OCI-LY7 (cell line): Measurements from ENCODE around the gene TANGO2.

Experiments used
- CTCF ChIP-seq: fragments of 200-600 bp; sonication (generic); conservative IDR thresholded peaks from 2 replicates; pipeline ENCODE4 v1.5.1; 2014; ENCODE audit warnings: mild to moderate bottlenecking, antibody characterized with exemption, low read length, moderate library complexity, mixed read lengths
- EZH2phosphoT487 ChIP-seq: fragments of 200-600 bp; sonication (generic); IDR thresholded peaks from 2 replicates; pipeline ENCODE4 v1.6.1; 2018; ENCODE audit warnings: low read depth, borderline replicate concordance, mild to moderate bottlenecking, mixed run types, antibody characterized with exemption, low read length, moderate library complexity, mixed read lengths

GRCh38 chr22:20003304-20003703, 17.6 kb upstream of the TANGO2 start:
- TF ChIP-seq CTCF = no peak
- TF ChIP-seq EZH2phosphoT487 = no peak
